Measurements from ENCODE around the gene POU6F1.

GRCh38 chr12:51253276-51253675, 35.4 kb upstream of the POU6F1 start:
- TF ChIP-seq CTCF (IDR thresholded peaks at IDR 0.05; ENCODE audit: insufficient read depth, low read length) (no peak), POLR2AphosphoS5 (IDR thresholded peaks at IDR 0.05; ENCODE audit: low read depth) (no peak), REST (IDR thresholded peaks at IDR 0.05; ENCODE audit: insufficient replicate concordance, low read depth) (no peak), GABPA (IDR thresholded peaks at IDR 0.05; ENCODE audit: low read depth) (no peak), SPI1 (IDR thresholded peaks at IDR 0.05; ENCODE audit: borderline replicate concordance, low read depth) (no peak)

Data from HL-60 (cell line).